HepG2 (cell line): Measurements from ENCODE around the gene NARS2. TPM values are rescaled to one million over a fixed set of nuclear protein-coding genes. Genes with fewer than 3 reads are reported as not detected.

ENCODE experiments used
- ARID3A ChIP-seq: IDR thresholded peaks from 2 replicates; pipeline ENCODE4 v1.6.1; 2012; ENCODE audit warnings: low read depth, low read length, improper control_type of control experiment
- ATF6 ChIP-seq: sonication (generic); formaldehyde crosslinking; conservative IDR thresholded peaks from 2 replicates; pipeline ENCODE4 v1.4.0; 2020; ENCODE audit warnings: missing genetic modification reagents
- CC2D1A ChIP-seq: sonication (generic); formaldehyde crosslinking; IDR thresholded peaks from 2 replicates; pipeline ENCODE4 v1.8.1; 2023; ENCODE audit warnings: mild to moderate bottlenecking, missing genetic modification reagents
- HNRNPL ChIP-seq: fragments of 200-400 bp; formaldehyde crosslinking; IDR thresholded peaks from 2 replicates; pipeline ENCODE4 v1.6.1; 2017; ENCODE audit warnings: mild to moderate bottlenecking, low read depth, low read length
- IRF1 ChIP-seq: sonication (generic); formaldehyde crosslinking; IDR thresholded peaks from 2 replicates; pipeline ENCODE4 v1.4.0; 2020; ENCODE audit warnings: low read depth, mild to moderate bottlenecking, missing genetic modification reagents
- ISL2 ChIP-seq: sonication (generic); formaldehyde crosslinking; IDR thresholded peaks from 2 replicates; pipeline ENCODE4 v1.5.0; 2020; ENCODE audit warnings: missing genetic modification reagents
- MXD4 ChIP-seq: IDR thresholded peaks from 2 replicates; pipeline ENCODE4 v1.6.1; 2016; ENCODE audit warnings: mild to moderate bottlenecking, missing biosample characterization, missing genetic modification reagents
- NAIF1 ChIP-seq: sonication (generic); formaldehyde crosslinking; IDR thresholded peaks from 2 replicates; pipeline ENCODE4 v1.5.0; 2020; ENCODE audit warnings: mild to moderate bottlenecking, missing genetic modification reagents, borderline replicate concordance
- PBX3 ChIP-seq: sonication (generic); formaldehyde crosslinking; IDR thresholded peaks from 2 replicates; pipeline ENCODE4 v1.8.1; 2023; ENCODE audit warnings: missing genetic modification reagents, inconsistent platforms, borderline replicate concordance
- POLR2AphosphoS2 ChIP-seq: IDR thresholded peaks from 2 replicates; pipeline ENCODE4 v1.6.1; 2011; ENCODE audit warnings: low read depth, low read length, improper control_type of control experiment
- RNF219 ChIP-seq: sonication (generic); formaldehyde crosslinking; IDR thresholded peaks from 2 replicates; pipeline ENCODE4 v1.5.0; 2020; ENCODE audit warnings: mild to moderate bottlenecking, missing genetic modification reagents
- SOX5 ChIP-seq: IDR thresholded peaks from 2 replicates; pipeline ENCODE4 v1.6.1; 2016; ENCODE audit warnings: borderline replicate concordance
- ZFX ChIP-seq: sonication (generic); formaldehyde crosslinking; IDR thresholded peaks from 2 replicates; pipeline ENCODE4 v1.4.0; 2020; ENCODE audit warnings: mild to moderate bottlenecking, low read depth, missing genetic modification reagents, moderate library complexity
- ZNF510 ChIP-seq: sonication (generic); formaldehyde crosslinking; IDR thresholded peaks from 2 replicates; pipeline ENCODE4 v1.4.0; 2020; ENCODE audit warnings: low read depth, mild to moderate bottlenecking, missing genetic modification reagents
- ZNF83 ChIP-seq: sonication (generic); formaldehyde crosslinking; IDR thresholded peaks from 2 replicates; pipeline ENCODE4 v1.4.0; 2020; ENCODE audit warnings: missing genetic modification reagents, mild to moderate bottlenecking, borderline replicate concordance
- polyA plus RNA-seq, 8 experiments: library from polyadenylated mRNA; depleted of rRNA in 3 of 8; stranded (reverse) in 7 of 8; unstranded in 1 of 8; fragments of >200 nt; fragmentation: Illumina TruSeq in 4 of 8; extraction: Trizol in 4 of 8; gene quantifications; 2 replicates each; pipeline versions ENCODE4 v1.2.1 to v1.2.3, GENCODE V29; 2011 to 2016; ENCODE audit warnings: low read depth in 4 of 8, missing spikeins in 1 of 8, mixed read lengths in 1 of 8; ENCODE audit not compliant: insufficient read depth in 1 of 8
- total RNA-seq, 5 experiments: library from RNA; depleted of rRNA; stranded (reverse); fragments of >200 nt; fragmentation: Illumina TruSeq; extraction: Trizol; gene quantifications; 2 replicates each; pipeline ENCODE4 v1.2.3, GENCODE V29; 2016; ENCODE audit warnings: low read depth in 1 of 5

NARS2 gene
- total and polyA plus RNA-seq, 2 of the 13 experiments (the other 11 are each of a cell fraction or from before 2014, with no cell fraction given), result 45.9 to 65.0 TPM

GRCh38 chr11:78417175-78417887, 157.3 kb downstream of the NARS2 start, which contains the start of gene GAB2 (continued):
- TF ChIP-seq POLR2AphosphoS2 (no peak), ATF6 (no peak), ARID3A (no peak), SOX5 (CRISPR knock-in tag) (no peak), PBX3 (CRISPR knock-in tag) (no peak), IRF1 (CRISPR knock-in tag) (no peak), ZFX (CRISPR knock-in tag) (no peak), ZNF83 (CRISPR knock-in tag) (no peak), RNF219 (CRISPR knock-in tag) (no peak), NAIF1 (CRISPR knock-in tag) (no peak), MXD4 (CRISPR knock-in tag) (no peak), ISL2 (CRISPR knock-in tag) (no peak), HNRNPL (no peak), ZNF510 (CRISPR knock-in tag) (no peak), CC2D1A (CRISPR knock-in tag) (no peak)
- TF ChIP-seq, all 625 proteins: peak for 16
